ENCODE results near the gene FBXL17.
"Not testable (repeated sequence)": the region's sequence is repeated elsewhere in the genome, so short reads cannot be mapped to it uniquely, and the experiment has no call there.

FBXL17 gene

GRCh38 chr5:108278285-108279240, 103.3 kb downstream of the FBXL17 start:
- TF ChIP-seq CTCF (IDR thresholded peaks at IDR 0.05) (peak; percentile 25; the same call in 1 of the 2 replicates), ZFX (IDR thresholded peaks at IDR 0.05; ENCODE audit: borderline replicate concordance) (no peak)
- H3K27ac ChIP-seq = no peak overlapping the region

GRCh38 chr5:108276187-108277050, 105.5 kb downstream of the FBXL17 start:
- no peak overlapping the region for H3K27ac ChIP-seq
- TF ChIP-seq CTCF (IDR thresholded peaks at IDR 0.05) = no peak
- no peak for TF ChIP-seq ZFX (IDR thresholded peaks at IDR 0.05; ENCODE audit: borderline replicate concordance)

- H3K27ac ChIP-seq = not testable (repeated sequence)
Measured at GRCh38 chr5:108274080-108274479, 107.8 kb downstream of the FBXL17 start.

GRCh38 chr5:108271127-108271526, 110.8 kb downstream of the FBXL17 start:
- H3K27ac ChIP-seq = no peak overlapping the region
- TF ChIP-seq ZFX (IDR thresholded peaks at IDR 0.05; ENCODE audit: borderline replicate concordance) (no peak), CTCF (IDR thresholded peaks at IDR 0.05) (no peak)

- H3K27ac ChIP-seq = no peak overlapping the region
- TF ChIP-seq CTCF (IDR thresholded peaks at IDR 0.05) (no peak), ZFX (IDR thresholded peaks at IDR 0.05; ENCODE audit: borderline replicate concordance) (no peak)
Measured at GRCh38 chr5:108266242-108266641, 115.7 kb downstream of the FBXL17 start.

GRCh38 chr5:108264533-108264932, 117.4 kb downstream of the FBXL17 start:
- no peak overlapping the region for H3K27ac ChIP-seq
- no peak for TF ChIP-seq CTCF (IDR thresholded peaks at IDR 0.05)
- no peak for TF ChIP-seq ZFX (IDR thresholded peaks at IDR 0.05; ENCODE audit: borderline replicate concordance)

- TF ChIP-seq ZFX (IDR thresholded peaks at IDR 0.05; ENCODE audit: borderline replicate concordance) = no peak
- TF ChIP-seq CTCF (IDR thresholded peaks at IDR 0.05) = no peak
- H3K27ac ChIP-seq = no peak overlapping the region
Measured at GRCh38 chr5:108263338-108263737, 118.6 kb downstream of the FBXL17 start.

Data from 22Rv1 (cell line).